Islet of Langerhans (tissue), 1 donor: ENCODE data around the gene PPP6R3.
"Not testable (repeated sequence)": the region's sequence is repeated elsewhere in the genome, so short reads cannot be mapped to it uniquely, and the experiment has no call there.

ENCODE experiments used
- FAIRE-seq: peaks from one replicate; lab custom pipeline; 2011; peaks lifted over from hg19 to GRCh38; lab: Jason Lieb, UNC

Gene PPP6R3

GRCh38 chr11:68610452-68611116 is 150.0 kb downstream of the PPP6R3 start:
- no peak for FAIRE-seq

- no peak for FAIRE-seq
These were observed 155.1 kb downstream of the PPP6R3 start for GRCh38 chr11:68615657-68616056.

GRCh38 chr11:68617925-68618809 is 157.6 kb downstream of the PPP6R3 start:
- FAIRE-seq: no peak

- no peak for FAIRE-seq
These were observed 161.3 kb downstream of the PPP6R3 start for GRCh38 chr11:68621826-68622225.

- not testable (repeated sequence) for FAIRE-seq
These were observed 163.2 kb downstream of the PPP6R3 start for GRCh38 chr11:68623706-68624105.

GRCh38 chr11:68625069-68625468 is 164.5 kb downstream of the PPP6R3 start:
- not testable (repeated sequence) for FAIRE-seq

GRCh38 chr11:68626236-68626635 is 165.7 kb downstream of the PPP6R3 start:
- FAIRE-seq: not testable (repeated sequence)

- not testable (repeated sequence) for FAIRE-seq
These were observed 168.3 kb downstream of the PPP6R3 start for GRCh38 chr11:68628837-68629236.

- not testable (repeated sequence) for FAIRE-seq
These were observed 171.8 kb downstream of the PPP6R3 start for GRCh38 chr11:68632375-68632774.

GRCh38 chr11:68632802-68633201 is 172.2 kb downstream of the PPP6R3 start:
- FAIRE-seq: no peak

- FAIRE-seq: not testable (repeated sequence)
These were observed 174.1 kb downstream of the PPP6R3 start for GRCh38 chr11:68634606-68635005.

GRCh38 chr11:68635172-68635571 is 174.6 kb downstream of the PPP6R3 start:
- FAIRE-seq: not testable (repeated sequence)

GRCh38 chr11:68635883-68636282 is 175.3 kb downstream of the PPP6R3 start:
- not testable (repeated sequence) for FAIRE-seq

- not testable (repeated sequence) for FAIRE-seq
These were observed 178.8 kb downstream of the PPP6R3 start for GRCh38 chr11:68639322-68639721.

GRCh38 chr11:68641880-68642279 is 181.3 kb downstream of the PPP6R3 start:
- no peak for FAIRE-seq

GRCh38 chr11:68643585-68643984 is 183.0 kb downstream of the PPP6R3 start:
- FAIRE-seq: no peak

- no peak for FAIRE-seq
These were observed 186.3 kb downstream of the PPP6R3 start for GRCh38 chr11:68646832-68647231.

GRCh38 chr11:68649851-68650555 is 189.5 kb downstream of the PPP6R3 start:
- FAIRE-seq: no peak

GRCh38 chr11:68650801-68651200 is 190.2 kb downstream of the PPP6R3 start:
- FAIRE-seq: no peak

- FAIRE-seq: no peak
These were observed 190.8 kb downstream of the PPP6R3 start for GRCh38 chr11:68651208-68651984.

GRCh38 chr11:68651985-68652682 is 191.6 kb downstream of the PPP6R3 start:
- FAIRE-seq: no peak
